Adrenal gland (tissue), 5 donors: Measurements from ENCODE around the gene SCN4A.

Source experiments
- POLR2A ChIP-seq, 2 donors: fragments of 450-650 bp; IDR thresholded peaks; one replicate each; pipeline ENCODE4 v1.6.1; 2017; ENCODE audit warnings: antibody characterized with exemption in 2 of 2, mild to moderate bottlenecking in 2 of 2, moderate library complexity in 1 of 2
- TF ChIP-seq, protein P1 (sequence below), 6 experiments: fragments of 450-650 bp in 4 of 6; fragments of 200-600 bp in 2 of 6; sonication (generic) in 1 of 6; IDR thresholded peaks; 1 replicate in 5 of 6; 2 replicates in 1 of 6; pipeline versions ENCODE4 v1.5.1 to v1.8.0; 2016 to 2021; ENCODE audit warnings: antibody characterized with exemption in 6 of 6, mild to moderate bottlenecking in 2 of 6, moderate library complexity in 1 of 6
- donor health status: DM: no; HTN: no; CAD: no.

DNA sequence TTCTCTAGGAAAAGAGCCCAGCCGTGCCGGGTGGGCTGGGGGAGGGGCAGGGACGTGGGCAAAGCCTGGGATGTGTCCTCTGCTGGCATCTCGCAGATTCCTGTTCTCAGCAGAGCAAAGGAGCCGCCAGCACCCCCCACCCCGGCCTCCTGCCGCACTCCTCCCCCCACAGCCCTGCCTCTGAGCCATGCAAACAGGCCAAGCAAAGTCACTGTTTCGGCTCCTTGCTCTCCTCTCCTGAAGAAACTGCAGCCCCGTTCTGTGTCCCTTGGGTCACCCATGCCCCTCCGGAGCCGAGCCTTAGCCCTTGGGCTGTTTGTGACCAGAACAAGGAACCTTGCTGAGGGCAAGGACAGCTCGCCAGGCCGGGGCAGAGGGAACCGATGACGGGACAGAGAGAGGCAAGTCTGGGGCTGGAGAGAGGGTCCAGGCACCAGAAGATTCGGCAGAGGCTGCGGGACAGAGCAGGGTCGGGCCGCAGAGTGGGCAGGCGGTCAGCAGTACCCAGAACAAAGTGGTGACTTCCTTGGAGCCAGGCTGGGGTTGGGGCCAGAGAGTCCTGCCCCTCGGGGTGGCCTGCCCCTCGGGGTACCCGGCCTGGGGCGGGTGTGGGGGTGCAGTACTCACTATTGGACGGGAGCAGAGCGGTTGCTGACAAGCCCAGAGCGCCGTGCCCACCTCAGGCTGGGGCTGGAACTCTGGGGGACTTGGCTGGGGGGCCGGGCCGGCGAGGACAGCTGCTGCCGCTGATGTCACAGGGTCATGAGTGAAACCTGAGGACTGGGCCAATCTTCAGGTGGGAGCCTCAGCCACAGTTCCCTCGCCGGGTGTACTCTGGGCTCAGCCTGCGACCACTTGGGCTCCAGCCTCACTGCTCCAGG is 16.3 kb upstream of the SCN4A start:
- TF ChIP-seq, protein P1, sequence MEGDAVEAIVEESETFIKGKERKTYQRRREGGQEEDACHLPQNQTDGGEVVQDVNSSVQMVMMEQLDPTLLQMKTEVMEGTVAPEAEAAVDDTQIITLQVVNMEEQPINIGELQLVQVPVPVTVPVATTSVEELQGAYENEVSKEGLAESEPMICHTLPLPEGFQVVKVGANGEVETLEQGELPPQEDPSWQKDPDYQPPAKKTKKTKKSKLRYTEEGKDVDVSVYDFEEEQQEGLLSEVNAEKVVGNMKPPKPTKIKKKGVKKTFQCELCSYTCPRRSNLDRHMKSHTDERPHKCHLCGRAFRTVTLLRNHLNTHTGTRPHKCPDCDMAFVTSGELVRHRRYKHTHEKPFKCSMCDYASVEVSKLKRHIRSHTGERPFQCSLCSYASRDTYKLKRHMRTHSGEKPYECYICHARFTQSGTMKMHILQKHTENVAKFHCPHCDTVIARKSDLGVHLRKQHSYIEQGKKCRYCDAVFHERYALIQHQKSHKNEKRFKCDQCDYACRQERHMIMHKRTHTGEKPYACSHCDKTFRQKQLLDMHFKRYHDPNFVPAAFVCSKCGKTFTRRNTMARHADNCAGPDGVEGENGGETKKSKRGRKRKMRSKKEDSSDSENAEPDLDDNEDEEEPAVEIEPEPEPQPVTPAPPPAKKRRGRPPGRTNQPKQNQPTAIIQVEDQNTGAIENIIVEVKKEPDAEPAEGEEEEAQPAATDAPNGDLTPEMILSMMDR (IDR thresholded peaks at IDR 0.05): no peak
- TF ChIP-seq POLR2A (IDR thresholded peaks at IDR 0.05): no peak
